SU-DHL-6 (cell line): Measurements from ENCODE around the gene FBXL20.

Experiments
- H2AFZ ChIP-seq: fragments of 200-600 bp; sonication (generic); 2 replicates; pipeline ENCODE4 v1.6.1; 2014; ENCODE audit warnings: low read depth, mild to moderate bottlenecking, moderate library complexity, mixed read lengths, antibody characterized with exemption, low read length; ENCODE audit not compliant: severe bottlenecking
- H3F3A ChIP-seq: fragments of 200-600 bp; shearing (Covaris generic); 2 replicates; pipeline ENCODE4 v1.6.0; 2016; ENCODE audit warnings: antibody characterized with exemption, mild to moderate bottlenecking; ENCODE audit not compliant: insufficient read depth
- H3K27ac ChIP-seq: fragments of 200-600 bp; sonication (generic); 2 replicates; pipeline ENCODE4 v1.5.1; 2016; ENCODE audit warnings: low read depth, mild to moderate bottlenecking, low read length, moderate library complexity, mixed read lengths
- H3K27me3 ChIP-seq: fragments of 200-600 bp; sonication (generic), shearing (Covaris generic); 2 replicates; pipeline ENCODE4 v1.6.0; 2014; ENCODE audit warnings: mild to moderate bottlenecking, low read length
- H3K36me3 ChIP-seq: fragments of 200-600 bp; sonication (generic); 2 replicates; pipeline ENCODE4 v1.6.1; 2014; ENCODE audit warnings: mild to moderate bottlenecking, low read length, mixed read lengths
- H3K4me2 ChIP-seq: fragments of 300-600, 200-600 bp; shearing (Covaris generic), sonication (generic); 2 replicates; pipeline ENCODE4 v1.6.0; 2014; ENCODE audit warnings: low read length, low read depth, mild to moderate bottlenecking; ENCODE audit not compliant: poor library complexity, severe bottlenecking
- H3K4me3 ChIP-seq: fragments of 200-600 bp; sonication (generic); 2 replicates; pipeline ENCODE4 v1.5.1; 2014; ENCODE audit warnings: antibody characterized with exemption, low read length, mild to moderate bottlenecking, mixed read lengths; ENCODE audit not compliant: insufficient read depth, poor library complexity, severe bottlenecking
- H3K79me2 ChIP-seq: fragments of 200-600 bp; sonication (generic); 2 replicates; pipeline ENCODE4 v1.6.1; 2014; ENCODE audit warnings: mild to moderate bottlenecking, low read length, moderate library complexity; ENCODE audit not compliant: insufficient read depth
- H3K9ac ChIP-seq: fragments of 200-600 bp; sonication (generic); 2 replicates; pipeline ENCODE4 v1.7.0; 2014; ENCODE audit warnings: mild to moderate bottlenecking, low read length
- H3K9me2 ChIP-seq: fragments of 200-600 bp; sonication (generic); replicated peaks from 2 replicates; pipeline ENCODE4 v1.6.1; 2014; ENCODE audit warnings: low read length; ENCODE audit not compliant: insufficient read depth
- H3K9me3 ChIP-seq: fragments of 200-600 bp; sonication (generic); 2 replicates; pipeline ENCODE4 v1.6.1; 2014; ENCODE audit warnings: low read length, mixed read lengths; ENCODE audit not compliant: insufficient read depth
- H4K20me1 ChIP-seq: fragments of 200-600 bp; sonication (generic); 2 replicates; pipeline ENCODE4 v1.6.1; 2014; ENCODE audit warnings: low read depth, mild to moderate bottlenecking, antibody characterized with exemption, low read length, moderate library complexity, mixed read lengths
- CTCF ChIP-seq: fragments of 200-600 bp; sonication (generic); IDR thresholded peaks from one replicate; pipeline ENCODE4 v1.5.1; 2017; ENCODE audit warnings: antibody characterized with exemption, mild to moderate bottlenecking, low read length, moderate library complexity; ENCODE audit not compliant: insufficient read depth, poor library complexity, severe bottlenecking
- EZH2phosphoT487 ChIP-seq: fragments of 200-600 bp; sonication (generic), shearing (Covaris generic); conservative IDR thresholded peaks from 2 replicates; pipeline ENCODE4 v1.6.1; 2018; ENCODE audit warnings: mild to moderate bottlenecking, antibody characterized with exemption, low read length, moderate library complexity, mixed read lengths

The FBXL20 gene

GRCh38 chr17:39284685-39285084 is 116.7 kb downstream of the FBXL20 start:
- H3K4me3 ChIP-seq, result no peak overlapping the region
- TF ChIP-seq EZH2phosphoT487 (no peak), CTCF (no peak)
- H3K36me3 ChIP-seq, result no peaks in the 10 kb centered on the region
- no peak overlapping the region for H2AFZ ChIP-seq
- no peaks in the 10 kb centered on the region for H3F3A ChIP-seq
- no peaks in the 10 kb centered on the region for H3K79me2 ChIP-seq
- no peaks in the 10 kb centered on the region for H3K9me2 ChIP-seq
- no peak overlapping the region for H3K27ac ChIP-seq
- H3K27me3 ChIP-seq, result no peaks in the 10 kb centered on the region
- no peaks in the 10 kb centered on the region for H4K20me1 ChIP-seq
- no peak overlapping the region for H3K4me2 ChIP-seq
- H3K9me3 ChIP-seq, result no peaks in the 10 kb centered on the region
- no peak overlapping the region for H3K9ac ChIP-seq

GRCh38 chr17:39283896-39284295 is 117.5 kb downstream of the FBXL20 start:
- H3F3A ChIP-seq, result no peaks in the 10 kb centered on the region
- H3K9ac ChIP-seq, result no peak overlapping the region
- H3K9me3 ChIP-seq, result no peaks in the 10 kb centered on the region
- TF ChIP-seq EZH2phosphoT487 (no peak), CTCF (no peak)
- no peaks in the 10 kb centered on the region for H3K27me3 ChIP-seq
- no peak overlapping the region for H2AFZ ChIP-seq
- no peak overlapping the region for H3K27ac ChIP-seq
- H4K20me1 ChIP-seq, result no peaks in the 10 kb centered on the region
- H3K79me2 ChIP-seq, result no peaks in the 10 kb centered on the region
- no peaks in the 10 kb centered on the region for H3K36me3 ChIP-seq
- H3K4me3 ChIP-seq, result no peak overlapping the region
- H3K9me2 ChIP-seq, result no peaks in the 10 kb centered on the region
- no peak overlapping the region for H3K4me2 ChIP-seq

GRCh38 chr17:39283098-39283497 is 118.3 kb downstream of the FBXL20 start:
- no peaks in the 10 kb centered on the region for H3K79me2 ChIP-seq
- H3K27ac ChIP-seq, result no peak overlapping the region
- H3K9me3 ChIP-seq, result no peaks in the 10 kb centered on the region
- TF ChIP-seq EZH2phosphoT487 (no peak), CTCF (no peak)
- no peaks in the 10 kb centered on the region for H3K27me3 ChIP-seq
- H2AFZ ChIP-seq, result no peak overlapping the region
- no peaks in the 10 kb centered on the region for H4K20me1 ChIP-seq
- H3K9ac ChIP-seq, result no peak overlapping the region
- no peak overlapping the region for H3K4me2 ChIP-seq
- H3K9me2 ChIP-seq, result no peaks in the 10 kb centered on the region
- H3F3A ChIP-seq, result no peaks in the 10 kb centered on the region
- H3K4me3 ChIP-seq, result no peak overlapping the region
- H3K36me3 ChIP-seq, result no peaks in the 10 kb centered on the region
